Left ventricle myocardium inferior (tissue), 1 donor: Measurements from ENCODE around the gene RAD51AP2. TPM values are rescaled to one million over a fixed set of nuclear protein-coding genes. Genes with fewer than 3 reads are reported as not detected.
A peak's percentile ranks its signal among the peaks of the same experiment; 100 is the strongest.
"Not testable (repeated sequence)": the region's sequence is repeated elsewhere in the genome, so short reads cannot be mapped to it uniquely, and the experiment has no call there.

ENCODE experiments used
- DNase-seq: peaks from one replicate; pipeline ENCODE4 v3.0.0-alpha.2; 2020
- H3K27ac ChIP-seq: fragments of 200-600 bp; replicated peaks from 2 replicates; pipeline ENCODE4 v1.8.0; 2021
- H3K27me3 ChIP-seq: fragments of 200-600 bp; 2 replicates; pipeline ENCODE4 v1.8.0; 2021; ENCODE audit warnings: low read depth
- H3K36me3 ChIP-seq: fragments of 200-600 bp; 2 replicates; pipeline ENCODE4 v1.8.0; 2021
- H3K4me1 ChIP-seq: fragments of 200-600 bp; 2 replicates; pipeline ENCODE4 v1.8.0; 2021
- H3K4me3 ChIP-seq: fragments of 200-600 bp; 2 replicates; pipeline ENCODE4 v1.8.0; 2021; ENCODE audit warnings: mild to moderate bottlenecking, moderate library complexity
- H3K9me3 ChIP-seq: fragments of 200-600 bp; replicated peaks from 2 replicates; pipeline ENCODE4 v1.8.0; 2021
- intact Hi-C: fragments of 100-400 bp; cut with micrococcal nuclease; formaldehyde crosslinking; loops from one replicate; pipeline ENCODE4 v1.11.0; 2022
- total RNA-seq: library from RNA; stranded (reverse); fragmentation: NEBNext Ultra II Directional; extraction: Animal tissue kit (Norgen Biotek cat#: 25700); gene quantifications from one replicate; pipeline ENCODE4 v1.2.1, GENCODE V29; 2021
- TF ChIP-seq, protein P1 (sequence below): fragments of 200-600 bp; IDR thresholded peaks from 2 replicates; pipeline ENCODE4 v1.8.0; 2021; ENCODE audit warnings: antibody characterized with exemption, mild to moderate bottlenecking, borderline replicate concordance
- donor health status: DM: no; HTN: yes; CAD: no; lungs with severe emphysema.

The RAD51AP2 gene
- total RNA-seq, 1 donor from 2014 or later, result 0.14 TPM

DNA sequence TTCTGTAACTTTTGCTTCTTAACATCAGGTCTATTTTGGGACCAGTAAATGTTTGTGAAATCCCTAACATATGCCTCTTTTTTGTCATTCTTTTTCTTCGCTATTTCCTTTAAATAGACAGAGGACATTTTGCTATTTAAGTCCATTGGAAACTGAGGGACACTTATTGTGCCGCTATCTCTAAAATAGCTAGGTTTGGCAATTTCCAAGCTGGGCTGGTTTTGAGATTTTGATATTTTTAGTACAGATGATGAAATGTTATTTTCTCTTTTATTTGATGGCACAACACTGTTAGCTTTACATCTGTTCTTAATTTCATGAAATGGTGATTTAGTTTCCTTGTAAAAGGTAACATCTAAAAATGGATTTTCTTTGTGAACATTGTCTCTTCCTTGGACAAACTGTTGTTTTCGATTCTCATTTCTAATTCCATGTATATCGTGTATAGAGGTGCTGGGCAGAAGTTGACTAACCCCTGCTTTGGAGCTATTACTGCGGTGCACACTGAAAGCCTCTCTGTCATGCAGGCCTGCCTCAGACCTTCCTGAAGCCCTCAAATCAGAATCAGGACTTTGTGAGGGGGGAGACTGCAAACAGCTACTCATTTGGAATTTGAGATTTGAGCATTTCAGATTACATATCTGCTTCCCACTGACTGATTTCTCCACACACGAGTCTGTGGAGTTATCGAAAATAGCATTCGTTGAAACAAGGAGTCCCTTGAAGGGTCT lies 594 bp downstream of the RAD51AP2 start:
- intact Hi-C loops, result no loop called here
- DNase-seq, result no peak

DNA sequence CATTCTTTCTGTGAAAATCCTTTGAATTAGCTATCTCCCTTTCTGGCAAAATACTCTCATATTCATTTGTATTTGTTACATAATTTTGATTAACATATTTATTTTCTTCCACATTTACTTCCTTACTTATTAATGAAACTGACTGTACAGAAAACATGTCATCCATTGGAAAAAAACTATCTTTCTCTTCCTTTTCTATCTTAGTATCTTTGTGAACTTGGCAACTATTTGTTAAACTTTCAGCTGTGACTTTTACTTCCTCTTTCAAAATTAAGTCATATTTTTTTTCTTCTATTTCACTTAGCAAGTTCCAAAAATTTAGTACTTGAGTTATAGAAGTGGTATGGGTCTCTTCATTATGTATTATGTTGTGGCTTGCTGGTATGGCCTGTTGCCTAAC lies 2.6 kb downstream of the RAD51AP2 start:
- intact Hi-C loops, result no loop called here
- no peak overlapping the region for H3K27ac ChIP-seq
- no peaks in the 10 kb centered on the region for H3K9me3 ChIP-seq
- peaks cover 10% of the 10 kb centered on the region for H3K27me3 ChIP-seq
- no peaks in the 10 kb centered on the region for H3K36me3 ChIP-seq
- no peak overlapping the region for H3K4me3 ChIP-seq
- DNase-seq, result no peak
- TF ChIP-seq, protein P1, sequence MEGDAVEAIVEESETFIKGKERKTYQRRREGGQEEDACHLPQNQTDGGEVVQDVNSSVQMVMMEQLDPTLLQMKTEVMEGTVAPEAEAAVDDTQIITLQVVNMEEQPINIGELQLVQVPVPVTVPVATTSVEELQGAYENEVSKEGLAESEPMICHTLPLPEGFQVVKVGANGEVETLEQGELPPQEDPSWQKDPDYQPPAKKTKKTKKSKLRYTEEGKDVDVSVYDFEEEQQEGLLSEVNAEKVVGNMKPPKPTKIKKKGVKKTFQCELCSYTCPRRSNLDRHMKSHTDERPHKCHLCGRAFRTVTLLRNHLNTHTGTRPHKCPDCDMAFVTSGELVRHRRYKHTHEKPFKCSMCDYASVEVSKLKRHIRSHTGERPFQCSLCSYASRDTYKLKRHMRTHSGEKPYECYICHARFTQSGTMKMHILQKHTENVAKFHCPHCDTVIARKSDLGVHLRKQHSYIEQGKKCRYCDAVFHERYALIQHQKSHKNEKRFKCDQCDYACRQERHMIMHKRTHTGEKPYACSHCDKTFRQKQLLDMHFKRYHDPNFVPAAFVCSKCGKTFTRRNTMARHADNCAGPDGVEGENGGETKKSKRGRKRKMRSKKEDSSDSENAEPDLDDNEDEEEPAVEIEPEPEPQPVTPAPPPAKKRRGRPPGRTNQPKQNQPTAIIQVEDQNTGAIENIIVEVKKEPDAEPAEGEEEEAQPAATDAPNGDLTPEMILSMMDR, result no peak
- H3K4me1 ChIP-seq, result peaks cover 8% of the 10 kb centered on the region

More for the DNA sequence above, 594 bp downstream of the RAD51AP2 start:
- no peaks in the 10 kb centered on the region for H3K9me3 ChIP-seq
- TF ChIP-seq, protein P1, result no peak
- H3K27ac ChIP-seq, result peak overlapping the region; percentile 89
- H3K4me1 ChIP-seq, result peaks cover 8% of the 10 kb centered on the region
- H3K4me3 ChIP-seq, result peak overlapping the region; percentile 60
- H3K36me3 ChIP-seq, result no peaks in the 10 kb centered on the region
- peaks cover 10% of the 10 kb centered on the region for H3K27me3 ChIP-seq

DNA sequence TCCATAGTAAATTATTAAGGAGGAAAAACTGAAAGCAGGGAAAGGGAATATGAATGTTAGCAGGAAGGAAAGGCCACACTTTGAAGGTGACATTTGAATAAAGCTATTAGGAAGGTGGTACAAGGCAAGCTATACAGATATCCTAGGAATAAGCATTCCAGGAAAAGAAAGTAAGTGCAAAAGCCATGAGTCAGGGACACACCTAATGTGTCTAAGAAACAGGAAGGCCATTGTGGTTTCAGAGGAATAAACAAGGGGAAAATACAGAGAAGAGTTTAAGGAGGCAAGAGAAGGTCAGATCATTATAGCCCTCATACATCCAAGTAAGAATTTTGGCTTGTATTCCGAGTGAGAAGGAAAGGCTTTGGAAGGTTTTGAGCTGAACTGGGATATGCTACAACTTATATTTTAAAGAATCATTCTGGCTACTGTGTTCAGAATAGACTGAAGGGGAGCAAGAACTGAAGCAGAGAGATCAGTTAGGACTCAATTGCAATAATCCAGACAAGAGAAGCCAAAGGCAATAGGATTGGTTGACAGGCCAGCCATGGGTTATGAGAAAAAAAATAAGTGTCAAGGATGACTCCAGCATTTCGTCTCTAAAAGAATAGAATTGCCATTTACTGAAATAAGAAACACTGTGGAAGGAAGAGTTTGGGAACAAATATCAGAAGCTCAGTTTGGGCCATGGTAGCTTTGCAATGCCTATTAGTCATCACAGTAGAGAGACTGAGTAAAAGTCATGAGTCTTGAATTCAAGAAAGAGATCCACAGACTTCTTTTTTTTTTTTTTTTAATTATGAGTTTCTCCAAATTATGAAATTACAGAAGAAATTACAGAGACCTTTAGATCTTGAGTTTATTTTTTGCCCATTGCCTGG lies 11.3 kb downstream of the RAD51AP2 start:
- intact Hi-C loops, result no loop called here
- TF ChIP-seq, protein P1, result no peak
- Histone ChIP-seq H3K36me3 (no peaks in the 10 kb centered on the region), H3K4me1 (no peaks in the 10 kb centered on the region), H3K27ac (no peak overlapping the region), H3K27me3 (no peaks in the 10 kb centered on the region), H3K4me3 (no peak overlapping the region), H3K9me3 (no peaks in the 10 kb centered on the region)
- no peak for DNase-seq

DNA sequence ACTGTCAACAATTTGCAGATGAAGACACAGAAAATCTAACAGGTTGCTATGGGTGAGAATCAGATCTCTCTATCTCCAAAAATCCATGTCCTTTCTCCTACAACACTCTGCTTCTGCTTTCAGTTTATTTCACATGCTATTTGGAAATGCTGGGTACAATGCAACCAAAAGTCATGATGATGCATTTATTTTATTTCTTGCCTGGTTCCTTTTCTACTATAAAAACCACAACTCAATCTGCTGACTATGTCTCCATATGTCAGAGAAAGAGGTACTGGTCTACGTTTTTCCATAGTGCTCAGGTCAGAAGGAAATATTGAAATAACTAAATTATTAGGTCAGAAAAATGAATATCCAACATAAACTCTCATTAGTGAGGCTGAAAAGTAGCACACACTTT lies 20.5 kb downstream of the RAD51AP2 start:
- Histone ChIP-seq H3K27me3 (no peaks in the 10 kb centered on the region), H3K36me3 (no peaks in the 10 kb centered on the region), H3K4me3 (no peak overlapping the region), H3K27ac (no peak overlapping the region), H3K4me1 (no peaks in the 10 kb centered on the region), H3K9me3 (no peaks in the 10 kb centered on the region)
- DNase-seq, result no peak
- TF ChIP-seq, protein P1, result no peak
- intact Hi-C loops, result no loop called here

DNA sequence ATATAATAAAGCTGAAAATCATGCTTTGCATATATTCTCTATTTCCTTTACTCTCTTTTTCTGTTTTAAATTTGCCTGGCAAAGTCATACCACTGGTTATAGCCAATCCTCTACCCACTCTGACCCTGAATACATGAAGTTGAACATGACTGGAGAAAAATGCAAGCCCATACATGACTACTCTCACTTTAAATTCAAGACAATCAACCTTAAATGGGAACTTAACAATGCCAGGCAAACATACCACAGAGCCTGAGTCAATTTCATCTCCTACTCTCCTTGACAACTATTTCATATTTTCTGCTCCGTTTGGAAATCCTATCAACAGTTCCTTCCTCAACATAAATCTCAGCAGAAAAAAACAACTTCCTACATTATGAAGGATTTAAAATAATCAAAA lies 22.6 kb downstream of the RAD51AP2 start:
- intact Hi-C loops, result no loop called here
- TF ChIP-seq, protein P1, result no peak

DNA sequence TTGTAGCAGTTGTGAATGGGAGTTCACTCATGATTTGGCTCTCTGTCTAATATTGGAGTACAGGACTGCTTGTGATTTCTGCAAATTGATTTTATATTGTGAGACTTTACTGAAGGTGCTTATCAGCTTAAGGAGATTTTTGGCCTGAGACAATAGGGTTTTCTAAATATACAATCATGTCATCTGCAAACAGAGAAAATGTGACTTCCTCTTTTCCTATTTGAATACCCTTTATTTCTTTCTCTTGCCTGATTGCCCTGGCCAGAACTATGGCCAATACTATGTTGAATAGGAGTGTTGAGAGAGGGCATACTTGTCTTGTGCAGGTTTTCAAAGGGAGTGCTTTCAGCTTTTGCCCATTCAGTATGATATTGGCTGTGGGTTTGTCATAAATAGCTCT lies 28.1 kb downstream of the RAD51AP2 start:
- H3K27me3 ChIP-seq, DNase-seq, H3K27ac ChIP-seq, H3K36me3 ChIP-seq, H3K9me3 ChIP-seq, H3K4me1 ChIP-seq, H3K4me3 ChIP-seq, intact Hi-C loops: not testable (repeated sequence)

More for the DNA sequence above, 22.6 kb downstream of the RAD51AP2 start:
- Histone ChIP-seq H3K4me1 (no peaks in the 10 kb centered on the region), H3K4me3 (no peak overlapping the region), H3K27ac (no peak overlapping the region), H3K36me3 (no peaks in the 10 kb centered on the region), H3K27me3 (no peaks in the 10 kb centered on the region), H3K9me3 (no peaks in the 10 kb centered on the region)
- DNase-seq, result no peak

DNA sequence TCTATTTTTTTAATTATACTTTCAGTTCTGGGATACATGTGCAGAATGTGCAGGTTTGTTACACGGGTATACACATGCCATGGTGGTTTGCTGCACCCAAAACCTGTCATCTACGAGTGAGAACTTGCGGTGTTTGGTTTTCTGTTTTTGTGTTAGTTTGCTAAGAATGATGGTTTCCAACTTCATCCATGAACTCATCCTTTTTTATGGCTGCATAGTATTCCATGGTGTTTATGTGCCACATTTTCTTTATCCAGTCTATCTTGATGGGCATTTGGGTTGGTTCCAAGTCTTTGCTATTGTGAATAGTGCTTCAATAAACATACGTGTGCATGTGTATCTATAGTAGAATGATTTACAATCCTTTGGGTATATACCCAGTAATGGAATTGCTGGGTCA lies 29.6 kb downstream of the RAD51AP2 start:
- H3K4me3 ChIP-seq, H3K9me3 ChIP-seq, H3K4me1 ChIP-seq, H3K36me3 ChIP-seq, H3K27me3 ChIP-seq, intact Hi-C loops, DNase-seq, H3K27ac ChIP-seq: not testable (repeated sequence)
